Measurements from ENCODE around the gene SLC6A16.
"Not testable (repeated sequence)": the region's sequence is repeated elsewhere in the genome, so short reads cannot be mapped to it uniquely, and the experiment has no call there.

SLC6A16 gene

DNA sequence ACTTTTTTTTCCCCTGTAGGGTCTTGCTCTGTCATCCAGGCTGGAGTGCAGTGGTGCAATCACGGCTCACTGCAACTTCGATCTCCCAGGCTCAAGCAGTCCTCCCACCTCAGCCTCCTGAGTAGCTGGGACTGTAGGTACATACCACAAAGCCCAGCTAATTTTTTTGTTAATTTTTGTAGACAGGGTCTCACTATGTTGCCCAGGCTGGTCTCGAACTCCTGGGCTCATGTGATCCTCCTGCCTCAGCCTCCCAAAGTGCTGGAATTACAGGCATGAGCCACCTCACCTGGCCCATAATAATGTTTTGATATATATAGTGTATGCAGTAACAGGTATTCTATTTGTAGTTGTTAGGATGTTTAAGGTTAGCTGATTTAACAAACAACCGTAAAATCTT, 6.2 kb upstream of the SLC6A16 start:
- DNase-seq (ENCODE audit: low read depth in 2 of 2): not testable (repeated sequence)

DNA sequence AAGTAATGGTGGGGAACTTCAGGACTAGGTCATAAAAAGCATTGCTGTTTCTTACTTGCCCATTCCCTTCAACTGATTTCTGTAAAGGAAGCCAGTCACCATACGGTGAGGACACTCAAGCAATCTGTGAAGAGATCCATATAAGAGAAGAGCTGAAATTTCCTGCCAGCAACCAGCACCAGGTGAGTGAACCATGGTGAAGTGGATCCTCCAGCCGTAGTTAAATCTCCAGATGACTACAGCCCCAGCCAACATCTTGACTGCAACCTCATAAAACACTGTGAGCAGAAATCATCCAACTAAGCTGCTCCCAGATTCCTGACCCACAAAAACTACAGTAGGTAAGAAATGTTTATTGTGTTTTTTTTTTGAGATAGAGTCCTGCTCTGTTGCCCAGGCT, 3.8 kb upstream of the SLC6A16 start:
- DNase-seq (ENCODE audit: low read depth in 2 of 2): no peak

DNA sequence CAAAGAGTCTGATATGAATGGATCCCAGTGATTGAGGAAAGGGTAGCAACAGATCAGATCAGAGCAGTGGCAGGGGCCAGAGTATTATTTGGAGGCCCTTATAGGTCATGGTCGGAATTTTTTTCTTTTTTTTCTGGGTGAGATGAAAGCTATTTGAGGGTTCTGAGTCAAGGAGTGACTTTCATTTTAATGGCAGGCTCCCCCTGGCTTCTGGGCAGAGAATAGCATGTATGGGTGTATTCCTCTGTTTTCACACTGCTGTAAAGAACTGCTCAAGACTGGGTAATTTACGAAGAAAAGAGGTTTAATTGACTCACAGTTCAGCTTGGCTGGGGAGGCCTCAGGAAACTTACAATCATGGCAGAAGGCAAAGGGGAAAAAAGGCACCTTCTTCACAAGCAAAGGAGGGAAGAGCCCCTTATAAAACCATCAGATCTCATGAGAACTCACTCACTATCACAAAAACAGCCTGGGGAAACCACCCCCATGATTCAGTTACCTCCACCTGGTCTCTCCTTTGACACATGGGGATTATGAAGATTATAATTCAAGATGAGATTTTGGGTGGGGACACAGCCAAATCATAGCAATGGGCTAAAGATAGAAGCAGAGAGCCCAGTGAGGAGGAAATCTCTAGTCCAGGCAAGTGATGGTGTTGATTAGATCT, 3.0 kb upstream of the SLC6A16 start:
- DNase-seq (ENCODE audit: low read depth in 2 of 2): no peak

DNA sequence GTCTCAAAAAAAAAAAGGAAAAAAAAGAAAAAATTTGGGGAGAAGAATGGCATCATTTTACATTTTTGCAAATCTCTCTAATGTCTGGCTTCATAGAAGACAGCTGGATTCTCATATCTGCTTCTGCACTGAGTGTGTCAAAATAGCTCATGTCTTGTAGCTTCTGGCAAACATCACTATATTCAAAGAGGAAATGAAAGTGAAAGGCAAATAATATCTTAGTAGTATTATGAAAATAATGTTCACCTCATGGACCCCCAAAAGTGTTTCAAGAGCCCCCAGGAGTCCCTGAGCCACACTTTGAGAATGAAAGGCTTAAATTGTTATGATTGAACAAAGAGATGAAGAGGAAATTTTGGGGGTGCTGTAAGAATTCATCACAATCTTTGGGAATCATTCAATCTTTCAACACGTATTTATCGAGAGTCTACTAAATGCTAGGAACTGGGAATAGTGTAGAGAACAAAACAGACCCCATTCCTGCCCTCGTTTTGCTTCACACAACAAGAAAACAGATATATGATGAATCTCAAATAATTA, 1.2 kb upstream of the SLC6A16 start:
- DNase-seq (ENCODE audit: low read depth in 2 of 2): no peak

DNA sequence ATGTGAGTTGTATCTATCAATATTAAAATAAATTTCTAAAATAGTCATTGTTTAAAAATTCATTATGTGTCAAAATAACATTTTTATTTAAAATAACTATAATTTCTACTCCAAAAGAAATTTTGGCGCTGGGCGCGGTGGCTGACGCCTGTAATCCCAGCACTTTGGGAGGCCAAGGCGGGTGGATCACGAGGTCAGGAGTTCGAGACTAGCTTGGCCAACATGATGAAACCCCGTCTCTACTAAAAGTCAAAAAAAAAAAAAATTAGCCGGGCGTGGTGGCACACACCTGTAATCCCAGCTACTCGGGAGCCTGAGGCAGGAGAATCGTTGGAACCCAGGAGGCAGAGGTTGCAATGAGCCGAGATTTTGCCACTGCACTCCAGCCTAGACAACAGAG, 765 bp upstream of the SLC6A16 start:
- not testable (repeated sequence) for DNase-seq (ENCODE audit: low read depth in 2 of 2)

DNA sequence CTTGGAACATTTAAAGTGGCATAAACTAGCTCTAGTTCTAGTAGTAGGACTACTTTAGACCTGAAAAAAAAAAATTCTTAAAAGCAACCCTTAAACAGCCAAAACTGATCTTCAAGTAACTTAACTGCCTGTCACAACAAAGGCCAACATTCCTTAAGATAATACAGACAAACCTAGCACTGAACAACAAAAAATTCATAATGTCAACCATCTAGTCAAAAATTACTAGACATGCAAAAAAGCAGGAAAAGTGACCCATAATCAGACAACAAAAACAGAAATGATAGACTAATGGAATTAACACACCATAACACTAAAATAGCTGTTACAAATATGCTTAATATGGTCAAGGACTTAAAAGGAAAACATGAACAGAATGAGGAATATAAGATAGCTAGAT, 6.7 kb downstream of the SLC6A16 start:
- no peak for DNase-seq (ENCODE audit: low read depth in 2 of 2)

DNA sequence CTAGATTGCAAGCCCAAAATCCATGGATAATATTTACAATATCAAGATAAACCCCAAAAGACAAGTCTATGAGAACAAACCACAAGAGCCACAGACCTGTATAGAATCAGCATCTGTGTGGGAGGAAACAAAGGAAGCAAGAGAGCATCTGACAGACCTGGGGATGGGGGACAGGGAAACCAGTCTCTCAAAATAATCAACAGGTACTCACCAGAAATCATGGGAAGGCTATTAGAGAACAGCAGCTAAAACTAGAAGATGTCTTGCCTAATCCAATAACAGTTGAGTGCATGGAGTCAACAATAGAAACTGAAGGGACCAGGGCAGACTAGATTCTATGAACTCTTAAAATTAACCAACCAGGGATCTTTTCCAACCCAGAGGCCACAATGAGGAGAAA, 8.7 kb downstream of the SLC6A16 start:
- DNase-seq (ENCODE audit: low read depth in 2 of 2): no peak

DNA sequence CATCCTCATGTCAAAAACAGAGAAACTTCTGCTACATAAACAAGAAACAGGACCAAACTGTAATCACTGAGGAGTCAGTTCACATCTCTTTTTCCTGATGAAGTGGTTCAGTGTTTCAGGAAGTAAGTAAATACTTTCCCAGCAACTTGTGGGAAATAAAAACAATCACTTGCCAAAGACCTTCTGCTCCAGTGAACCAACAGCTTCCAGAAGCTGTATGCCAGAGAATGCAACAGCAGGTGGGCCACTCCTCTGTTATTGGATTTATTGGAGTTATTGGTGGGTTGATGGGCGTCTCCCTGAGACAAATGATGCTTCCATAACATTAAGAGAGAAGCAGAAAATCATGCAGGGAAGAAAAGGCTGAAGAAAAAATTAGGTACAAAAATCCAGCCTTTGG, 9.9 kb downstream of the SLC6A16 start:
- no peak for DNase-seq (ENCODE audit: low read depth in 2 of 2)

DNA sequence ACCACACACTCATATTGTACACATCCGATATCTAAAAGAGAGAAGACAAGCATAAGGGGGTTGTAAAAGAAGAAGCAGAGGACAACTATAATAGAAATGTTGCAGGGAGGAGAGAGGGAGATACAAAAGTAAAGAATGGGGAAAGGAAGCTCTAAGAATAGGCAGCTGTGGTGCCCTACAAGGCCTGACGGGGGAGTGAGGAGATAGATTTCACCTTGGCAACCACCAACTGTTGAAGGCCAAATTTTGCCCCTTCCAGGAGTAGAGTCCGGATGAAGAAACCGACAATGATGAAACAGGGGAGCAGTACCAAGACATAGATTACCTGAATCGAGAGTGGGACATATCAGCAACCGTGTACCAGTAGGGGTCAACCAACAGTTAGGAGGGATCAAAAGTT, 15.9 kb downstream of the SLC6A16 start:
- DNase-seq (ENCODE audit: low read depth in 2 of 2): no peak

DNA sequence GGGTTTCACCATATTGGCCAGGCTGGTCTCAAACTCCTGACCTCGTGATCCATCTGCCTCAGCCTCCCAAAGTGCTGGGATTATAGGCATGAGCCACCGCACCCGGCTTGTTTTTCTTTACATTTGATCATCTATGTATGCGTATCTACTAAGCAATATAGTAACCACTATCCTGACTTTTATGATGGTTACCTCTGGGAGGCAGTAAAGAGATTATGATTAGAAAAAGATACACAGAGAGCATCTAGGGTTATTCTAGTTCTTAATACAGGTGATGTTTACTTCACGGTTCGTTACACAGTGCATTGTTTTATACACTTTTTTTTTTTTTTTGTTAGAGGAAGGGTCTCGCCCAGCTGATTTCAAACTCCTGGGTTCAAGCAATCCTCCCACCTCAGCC, 18.3 kb downstream of the SLC6A16 start:
- DNase-seq (ENCODE audit: low read depth in 2 of 2): not testable (repeated sequence)

DNA sequence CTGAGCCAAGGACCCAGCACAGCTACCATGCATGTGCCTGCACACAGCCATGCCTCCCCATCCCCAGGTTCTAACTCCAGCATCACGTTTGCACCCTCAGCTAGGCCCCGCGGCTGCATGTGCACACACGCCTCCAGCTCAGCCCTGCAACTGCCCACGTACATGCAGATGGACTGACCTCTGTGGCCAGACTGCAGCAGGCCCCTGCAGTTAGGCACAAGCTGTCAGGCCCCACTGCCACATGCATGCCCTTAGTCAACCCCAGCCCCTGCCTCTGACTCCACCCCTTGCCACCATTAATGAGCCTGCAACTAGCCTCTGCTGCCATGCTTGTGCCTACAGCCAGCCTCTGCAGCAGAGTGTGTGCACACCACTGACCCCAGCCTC, 23.1 kb downstream of the SLC6A16 start:
- DNase-seq (ENCODE audit: low read depth in 2 of 2): no peak

DNA sequence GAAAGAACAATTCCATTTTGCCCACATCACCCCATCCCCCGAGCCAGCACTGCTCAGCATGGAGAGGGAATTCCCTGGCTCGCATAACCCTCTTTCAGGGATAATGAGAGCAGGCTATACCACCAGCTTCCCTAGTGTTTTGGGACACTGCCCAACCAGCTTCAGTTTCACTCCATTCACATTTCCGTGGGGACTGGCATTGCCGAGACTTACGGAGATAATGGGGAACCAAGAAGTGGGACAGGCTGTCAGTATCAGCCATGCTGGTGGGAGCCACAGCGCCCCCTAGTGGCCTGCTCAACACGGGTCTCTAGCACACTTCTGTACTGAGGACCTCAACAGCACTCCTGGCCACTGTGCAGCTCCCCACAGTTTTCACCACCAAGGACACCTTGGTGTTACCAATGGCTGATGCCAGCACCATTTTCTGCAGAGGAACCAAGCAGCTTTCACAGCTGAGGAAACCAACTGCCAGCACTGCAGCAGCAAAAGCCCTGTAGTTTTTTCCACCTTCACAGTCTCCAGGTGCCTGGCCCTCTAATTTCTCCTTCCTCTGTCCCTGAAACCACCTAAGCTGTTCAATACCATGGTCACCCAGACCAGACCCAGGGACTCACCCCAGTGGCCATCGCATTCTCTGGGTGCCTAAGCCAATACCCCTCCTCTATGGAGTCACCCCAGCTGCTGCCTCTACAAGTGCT, 23.7 kb downstream of the SLC6A16 start:
- peak; percentile 51 to 68 for DNase-seq (ENCODE audit: low read depth in 2 of 2)

DNA sequence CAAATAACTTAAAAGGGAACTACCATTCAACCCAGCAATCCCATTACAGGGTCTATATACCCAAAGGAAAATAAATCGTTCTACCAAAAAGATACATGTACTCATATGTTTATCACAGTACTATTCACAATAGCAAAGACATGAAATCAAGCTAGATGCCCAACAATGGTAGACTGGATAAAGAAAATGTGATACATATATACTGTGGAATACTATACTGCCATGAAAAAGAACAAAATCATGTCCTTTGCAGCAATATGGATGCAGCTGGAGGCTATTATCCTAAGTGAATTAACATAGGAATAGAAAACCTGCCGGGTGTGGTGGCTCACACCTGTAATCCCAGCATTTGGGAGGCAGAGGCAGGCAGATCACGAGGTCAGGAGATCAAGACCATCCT, 26.3 kb downstream of the SLC6A16 start:
- not testable (repeated sequence) for DNase-seq (ENCODE audit: low read depth in 2 of 2)

DNA sequence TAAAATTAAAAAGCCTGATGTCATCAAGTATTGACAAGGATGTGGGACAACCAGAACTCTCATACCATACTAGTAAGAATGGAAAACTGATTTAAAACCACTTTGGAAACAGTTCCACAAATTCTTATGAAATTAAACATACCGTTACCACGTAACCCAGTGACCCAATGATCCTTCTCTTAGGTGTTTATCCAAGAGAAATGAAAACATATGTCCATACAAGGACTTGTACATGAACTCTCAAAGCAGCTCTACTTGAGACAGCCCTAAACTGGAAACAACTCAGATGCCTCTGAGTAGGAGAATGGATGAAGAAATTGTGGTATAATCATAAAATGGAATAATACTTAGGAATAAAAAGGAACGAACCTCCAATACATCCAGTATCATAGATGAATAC, 27.6 kb downstream of the SLC6A16 start:
- no peak for DNase-seq (ENCODE audit: low read depth in 2 of 2)

DNA sequence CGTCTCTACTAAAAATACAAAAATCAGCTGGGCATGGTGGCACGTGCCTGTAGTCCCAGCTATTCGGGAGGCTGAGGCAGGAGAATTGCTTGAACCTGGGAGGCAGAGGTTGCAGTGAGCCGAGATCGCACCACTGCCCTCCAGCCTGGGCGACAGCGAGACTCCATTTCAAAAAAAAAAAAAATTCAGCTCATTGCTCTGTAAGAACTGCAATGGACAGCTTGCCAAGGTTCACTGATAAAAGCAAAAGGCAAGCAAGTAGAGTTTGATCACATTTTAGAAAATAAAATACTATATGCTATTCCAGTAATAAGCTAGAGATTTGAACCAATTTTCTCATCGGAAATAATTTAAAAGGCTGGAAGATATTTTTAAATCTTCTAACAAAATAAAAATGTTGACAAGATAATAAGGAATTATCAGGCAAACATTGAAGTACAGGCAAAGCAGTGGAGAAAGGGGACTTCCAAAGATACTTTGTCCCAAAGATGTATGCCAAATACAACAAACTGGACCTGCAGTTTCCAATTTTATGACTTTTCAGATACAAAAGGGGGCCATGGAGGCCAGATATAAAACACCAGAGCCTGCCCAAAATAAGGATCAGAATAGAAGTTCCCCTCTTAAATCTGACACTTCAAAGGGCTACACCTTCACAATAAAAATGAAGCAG, 29.6 kb downstream of the SLC6A16 start:
- DNase-seq (ENCODE audit: low read depth in 2 of 2): no peak

DNA sequence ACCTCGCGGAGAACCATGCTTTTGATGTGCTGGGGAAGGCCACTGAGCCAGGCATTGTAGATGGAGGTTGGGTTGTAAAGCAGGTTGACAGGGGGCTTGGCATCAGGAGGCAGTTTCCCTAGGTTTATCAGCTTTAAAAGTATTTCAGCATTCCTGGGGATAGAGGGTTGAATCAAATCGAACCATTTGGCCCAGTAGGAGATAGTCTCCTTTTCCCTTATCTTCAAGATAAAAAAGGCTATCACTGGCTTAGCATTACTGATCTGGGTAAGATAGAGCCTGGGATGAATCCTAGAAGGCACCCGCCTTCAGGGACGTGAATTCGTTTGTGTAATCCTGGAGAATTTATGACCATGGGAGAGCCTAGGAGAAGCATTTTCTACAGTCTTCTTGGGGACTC, 30.6 kb downstream of the SLC6A16 start:
- DNase-seq (ENCODE audit: low read depth in 2 of 2): no peak

DNA sequence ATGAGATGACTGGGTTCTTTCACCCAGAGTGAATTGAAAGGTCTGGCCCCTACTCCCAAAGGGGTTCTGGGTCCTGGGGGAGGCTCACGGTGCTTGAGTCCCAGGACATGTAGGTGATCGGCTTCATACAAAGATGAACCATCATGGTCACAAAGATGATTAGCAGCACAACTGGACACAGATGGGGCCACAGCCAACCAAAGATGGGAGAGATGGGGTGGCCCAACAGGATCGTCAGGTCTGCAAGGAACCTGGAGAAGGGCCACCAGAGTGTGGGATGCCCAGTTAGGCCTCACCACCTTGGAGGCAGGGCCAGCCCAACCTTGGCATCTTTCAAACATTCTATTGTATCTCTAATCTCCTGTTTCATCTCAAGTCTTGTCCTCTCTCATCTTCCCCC, 34.5 kb downstream of the SLC6A16 start:
- no peak for DNase-seq (ENCODE audit: low read depth in 2 of 2)

DNA sequence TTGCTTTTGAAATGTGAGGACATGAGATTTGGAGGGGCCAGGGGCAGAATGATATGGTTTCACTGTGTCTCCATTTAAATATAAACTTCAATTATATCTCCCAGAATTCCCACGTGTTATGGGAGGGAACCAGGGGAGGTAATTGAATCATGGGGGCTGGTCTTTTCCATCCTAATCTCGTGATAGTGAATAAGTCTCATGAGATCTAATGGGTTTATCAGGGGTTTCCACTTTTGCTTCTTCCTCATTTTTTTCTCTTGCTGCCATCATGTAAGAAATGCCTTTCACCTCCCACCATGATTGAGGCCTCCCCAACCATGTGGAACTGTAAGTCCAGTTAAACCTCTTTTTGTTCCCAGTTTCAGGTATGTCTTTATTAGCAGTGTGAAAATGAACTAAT, 35.7 kb downstream of the SLC6A16 start:
- DNase-seq (ENCODE audit: low read depth in 2 of 2): not testable (repeated sequence)

DNA sequence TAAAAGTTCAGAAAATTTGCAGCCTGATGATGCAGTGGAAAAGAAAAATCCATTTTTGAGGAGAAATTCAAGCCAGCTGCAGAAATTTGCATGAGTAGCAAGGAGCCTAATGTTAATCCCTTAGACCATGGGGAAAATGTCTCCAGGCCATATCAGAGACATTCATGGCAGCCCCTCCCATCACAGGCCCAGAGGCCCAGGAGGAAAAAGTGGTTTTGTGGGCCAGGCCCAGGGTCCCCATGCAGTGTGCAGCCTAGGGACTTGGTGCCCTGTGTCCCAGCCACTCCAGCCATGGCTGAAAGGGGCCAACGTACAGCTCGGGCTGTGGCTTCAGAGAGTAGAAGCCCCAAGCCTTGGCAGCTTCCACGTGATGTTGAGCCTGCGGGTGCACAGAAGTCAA, 36.8 kb downstream of the SLC6A16 start:
- DNase-seq (ENCODE audit: low read depth in 2 of 2): not testable (repeated sequence)

DNA sequence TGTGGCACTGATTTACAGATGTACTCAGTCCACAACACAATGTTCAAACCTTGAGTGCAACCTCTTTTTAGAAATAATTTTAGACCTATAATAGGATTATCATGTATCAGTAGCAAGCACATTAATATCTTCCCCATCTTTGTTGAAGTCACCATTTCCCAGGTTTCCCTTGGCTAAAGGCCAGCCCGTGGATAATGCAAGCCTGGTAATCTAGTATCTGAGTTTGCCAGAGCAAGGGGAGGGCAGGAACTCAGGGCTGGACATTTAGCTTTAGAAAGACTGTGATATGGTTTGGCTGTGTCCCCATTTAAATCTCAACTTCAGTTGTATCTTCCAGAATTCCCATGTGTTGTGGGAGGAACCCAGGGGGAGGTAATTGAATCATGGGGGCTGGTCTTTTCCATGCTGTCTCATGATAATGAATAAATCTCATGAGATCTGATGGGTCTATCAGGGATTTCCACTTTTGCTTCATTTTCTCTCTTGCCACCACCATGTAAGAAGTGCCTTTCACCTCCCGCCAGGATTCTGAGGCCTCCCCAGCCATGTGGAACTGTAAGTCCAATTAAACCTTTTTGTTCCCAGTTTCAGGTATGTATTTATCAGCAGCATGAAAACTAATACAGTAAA, 37.7 kb downstream of the SLC6A16 start:
- no peak for DNase-seq (ENCODE audit: low read depth in 2 of 2)

DNA sequence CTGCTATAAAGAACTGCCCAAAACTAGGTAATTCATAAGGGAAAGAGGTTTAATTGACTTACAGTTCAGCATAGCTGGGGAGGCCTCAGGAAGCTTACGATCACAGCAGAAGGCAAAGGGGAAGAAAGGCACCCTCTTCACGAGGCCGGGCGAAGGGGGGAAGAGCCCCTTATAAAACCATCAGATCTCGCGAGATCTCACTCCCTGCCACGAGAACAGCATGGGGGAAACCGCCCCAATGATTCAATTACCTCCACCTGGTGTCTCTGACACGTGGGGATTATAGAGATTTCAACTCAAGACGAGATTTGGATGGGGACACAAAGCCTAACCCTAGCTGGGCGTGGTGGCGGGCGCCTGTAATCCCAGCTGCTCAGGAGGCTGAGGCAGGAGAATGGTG, 42.8 kb downstream of the SLC6A16 start:
- DNase-seq (ENCODE audit: low read depth in 2 of 2): no peak

DNA sequence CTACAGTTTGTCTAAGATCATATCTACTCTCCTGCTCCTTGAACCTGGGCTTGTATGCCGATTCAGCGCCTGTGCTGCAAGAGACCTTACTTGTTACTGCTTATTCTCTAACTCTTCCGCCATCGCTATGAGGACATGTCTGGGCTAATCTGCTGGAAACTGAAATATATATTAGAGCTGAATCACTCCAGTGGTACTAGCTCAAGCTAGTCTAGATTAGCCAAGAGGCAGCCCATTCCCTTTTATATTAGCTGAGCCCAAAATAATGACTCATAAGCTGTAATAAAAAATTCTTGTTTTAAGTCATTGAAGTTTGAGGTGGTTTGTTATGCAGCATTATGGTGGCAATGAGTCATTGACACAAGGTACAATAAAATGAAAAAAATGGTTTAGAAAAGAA, 52.8 kb downstream of the SLC6A16 start:
- no peak for DNase-seq (ENCODE audit: low read depth in 2 of 2)

Measured in stimulated activated CD8-positive, alpha-beta memory T cell treated with anti-CD3 and anti-CD28 coated beads, Interleukin-2, amount 100 ng/mL, for 1 hour (primary cell).